GM18507 (cell line): ENCODE data around the gene PTMA.
"Not testable (repeated sequence)": the region's sequence is repeated elsewhere in the genome, so short reads cannot be mapped to it uniquely, and the experiment has no call there.

ENCODE experiments used
- DNase-seq: peaks from one replicate; pipeline ENCODE4 v3.0.0; 2011; ENCODE audit warnings: low read depth; ENCODE audit not compliant: insufficient read length; ENCODE audit errors: extremely low spot score
- FAIRE-seq: peaks from 2 replicates; lab custom pipeline; 2011; peaks lifted over from hg19 to GRCh38; lab: Jason Lieb, UNC

The PTMA gene

GRCh38 chr2:231743376-231744116 lies 35.2 kb downstream of the PTMA start:
- DNase-seq (no peak), FAIRE-seq (no peak)

GRCh38 chr2:231745303-231746038 lies 37.1 kb downstream of the PTMA start:
- DNase-seq (no peak), FAIRE-seq (no peak)

GRCh38 chr2:231748153-231748896 lies 40.0 kb downstream of the PTMA start:
- not testable (repeated sequence) for DNase-seq, FAIRE-seq

- FAIRE-seq, DNase-seq: not testable (repeated sequence)
Measured at GRCh38 chr2:231749016-231749415, 40.7 kb downstream of the PTMA start.

GRCh38 chr2:231751042-231751815 lies 42.9 kb downstream of the PTMA start:
- no peak for DNase-seq
- FAIRE-seq, result no peak

GRCh38 chr2:231752061-231752460 lies 43.7 kb downstream of the PTMA start:
- FAIRE-seq (no peak), DNase-seq (no peak)

GRCh38 chr2:231761735-231762134 lies 53.4 kb downstream of the PTMA start:
- FAIRE-seq (no peak), DNase-seq (no peak)
